HCT116 (cell line): ENCODE results near the gene COLEC11.

Source experiments
- EZH2phosphoT487 ChIP-seq: fragments of 200-600 bp; IDR thresholded peaks from 2 replicates; pipeline ENCODE4 v1.6.1; 2018; ENCODE audit warnings: antibody characterized with exemption, borderline replicate concordance
- FOSL1 ChIP-seq: IDR thresholded peaks from 2 replicates; pipeline ENCODE4 v1.6.1; 2012; ENCODE audit warnings: low read depth
- POLR2A ChIP-seq: IDR thresholded peaks from 2 replicates; pipeline ENCODE4 v1.7.0; 2011; ENCODE audit warnings: borderline replicate concordance; ENCODE audit not compliant: insufficient read depth, insufficient read length; ENCODE audit errors: extremely low read depth
- ZNF274 ChIP-seq: fragments of 200-500 bp; sonication (Bioruptor generic); IDR thresholded peaks from 2 replicates; pipeline ENCODE4 v1.6.1; 2014; ENCODE audit warnings: mild to moderate bottlenecking, low read depth, low read length, inconsistent platforms
- TF ChIP-seq, protein P1 (sequence below), 3 experiments: fragments of 200-600 bp in 1 of 3; sonication (generic) in 1 of 3; IDR thresholded peaks in 2 of 3; conservative IDR thresholded peaks in 1 of 3; 2 replicates each; pipeline ENCODE4 v1.5.1; 2012 to 2017; ENCODE audit warnings: low read depth in 2 of 3, low read length in 2 of 3, antibody characterized with exemption in 1 of 3, borderline replicate concordance in 1 of 3, control low read depth in 1 of 3, mild to moderate bottlenecking in 1 of 3, mixed read lengths in 1 of 3, mixed run types in 1 of 3, moderate library complexity in 1 of 3; ENCODE audit not compliant: insufficient read depth in 1 of 3
- TF ChIP-seq, protein P2 (sequence below): IDR thresholded peaks from 2 replicates; pipeline ENCODE4 v1.6.1; 2012; ENCODE audit warnings: low read depth

DNA sequence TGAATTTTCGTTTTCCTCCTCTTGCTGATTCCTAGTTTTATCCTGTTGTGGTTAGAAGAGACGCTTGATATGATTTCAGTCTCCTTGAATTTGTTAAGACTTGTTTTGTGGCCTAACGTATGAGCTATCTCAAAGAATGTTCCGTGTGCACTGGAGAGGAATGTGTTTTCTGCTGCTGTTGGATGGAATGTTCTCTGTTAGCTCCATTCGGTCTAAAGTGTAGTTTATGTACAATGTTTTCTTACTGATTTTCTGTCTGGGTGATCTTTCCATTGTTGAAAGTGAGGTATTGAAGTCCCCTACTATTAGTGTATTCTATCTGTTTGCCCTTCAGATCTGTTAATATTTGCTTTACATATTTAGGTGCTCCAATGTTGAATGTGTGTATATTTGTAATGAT is 25.9 kb downstream of the COLEC11 start:
- no peak for TF ChIP-seq ZNF274
- TF ChIP-seq, protein P1, sequence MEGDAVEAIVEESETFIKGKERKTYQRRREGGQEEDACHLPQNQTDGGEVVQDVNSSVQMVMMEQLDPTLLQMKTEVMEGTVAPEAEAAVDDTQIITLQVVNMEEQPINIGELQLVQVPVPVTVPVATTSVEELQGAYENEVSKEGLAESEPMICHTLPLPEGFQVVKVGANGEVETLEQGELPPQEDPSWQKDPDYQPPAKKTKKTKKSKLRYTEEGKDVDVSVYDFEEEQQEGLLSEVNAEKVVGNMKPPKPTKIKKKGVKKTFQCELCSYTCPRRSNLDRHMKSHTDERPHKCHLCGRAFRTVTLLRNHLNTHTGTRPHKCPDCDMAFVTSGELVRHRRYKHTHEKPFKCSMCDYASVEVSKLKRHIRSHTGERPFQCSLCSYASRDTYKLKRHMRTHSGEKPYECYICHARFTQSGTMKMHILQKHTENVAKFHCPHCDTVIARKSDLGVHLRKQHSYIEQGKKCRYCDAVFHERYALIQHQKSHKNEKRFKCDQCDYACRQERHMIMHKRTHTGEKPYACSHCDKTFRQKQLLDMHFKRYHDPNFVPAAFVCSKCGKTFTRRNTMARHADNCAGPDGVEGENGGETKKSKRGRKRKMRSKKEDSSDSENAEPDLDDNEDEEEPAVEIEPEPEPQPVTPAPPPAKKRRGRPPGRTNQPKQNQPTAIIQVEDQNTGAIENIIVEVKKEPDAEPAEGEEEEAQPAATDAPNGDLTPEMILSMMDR (IDR thresholded peaks at IDR 0.05 in 2 of 3, conservative IDR thresholded peaks at IDR 0.05 in 1 of 3; ENCODE audit: borderline replicate concordance in 1 of 3, insufficient read depth in 1 of 3, low read depth in 2 of 3, low read length in 2 of 3), result no peak
- TF ChIP-seq POLR2A, result no peak
- TF ChIP-seq, protein P2, sequence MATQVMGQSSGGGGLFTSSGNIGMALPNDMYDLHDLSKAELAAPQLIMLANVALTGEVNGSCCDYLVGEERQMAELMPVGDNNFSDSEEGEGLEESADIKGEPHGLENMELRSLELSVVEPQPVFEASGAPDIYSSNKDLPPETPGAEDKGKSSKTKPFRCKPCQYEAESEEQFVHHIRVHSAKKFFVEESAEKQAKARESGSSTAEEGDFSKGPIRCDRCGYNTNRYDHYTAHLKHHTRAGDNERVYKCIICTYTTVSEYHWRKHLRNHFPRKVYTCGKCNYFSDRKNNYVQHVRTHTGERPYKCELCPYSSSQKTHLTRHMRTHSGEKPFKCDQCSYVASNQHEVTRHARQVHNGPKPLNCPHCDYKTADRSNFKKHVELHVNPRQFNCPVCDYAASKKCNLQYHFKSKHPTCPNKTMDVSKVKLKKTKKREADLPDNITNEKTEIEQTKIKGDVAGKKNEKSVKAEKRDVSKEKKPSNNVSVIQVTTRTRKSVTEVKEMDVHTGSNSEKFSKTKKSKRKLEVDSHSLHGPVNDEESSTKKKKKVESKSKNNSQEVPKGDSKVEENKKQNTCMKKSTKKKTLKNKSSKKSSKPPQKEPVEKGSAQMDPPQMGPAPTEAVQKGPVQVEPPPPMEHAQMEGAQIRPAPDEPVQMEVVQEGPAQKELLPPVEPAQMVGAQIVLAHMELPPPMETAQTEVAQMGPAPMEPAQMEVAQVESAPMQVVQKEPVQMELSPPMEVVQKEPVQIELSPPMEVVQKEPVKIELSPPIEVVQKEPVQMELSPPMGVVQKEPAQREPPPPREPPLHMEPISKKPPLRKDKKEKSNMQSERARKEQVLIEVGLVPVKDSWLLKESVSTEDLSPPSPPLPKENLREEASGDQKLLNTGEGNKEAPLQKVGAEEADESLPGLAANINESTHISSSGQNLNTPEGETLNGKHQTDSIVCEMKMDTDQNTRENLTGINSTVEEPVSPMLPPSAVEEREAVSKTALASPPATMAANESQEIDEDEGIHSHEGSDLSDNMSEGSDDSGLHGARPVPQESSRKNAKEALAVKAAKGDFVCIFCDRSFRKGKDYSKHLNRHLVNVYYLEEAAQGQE, result no peak
- no peak for TF ChIP-seq FOSL1
- no peak for TF ChIP-seq EZH2phosphoT487
